Keratinocyte (primary cell): ENCODE measurements around the gene EYA3. TPM values are rescaled to one million over a fixed set of nuclear protein-coding genes. Genes with fewer than 3 reads are reported as not detected.

Experiments used
- DNase-seq: peaks from one replicate; pipeline ENCODE4 v3.0.0-alpha.2; 2011; ENCODE audit warnings: low read depth, missing footprints, low spot score
- FAIRE-seq: peaks from 2 replicates; lab custom pipeline; 2011; peaks lifted over from hg19 to GRCh38; lab: Jason Lieb, UNC
- H2AFZ ChIP-seq: 2 replicates; pipeline ENCODE4 v1.6.0; 2012; ENCODE audit warnings: low read length, control low read depth, inconsistent platforms; ENCODE audit not compliant: control insufficient read depth
- H3K27ac ChIP-seq: 2 replicates; pipeline ENCODE4 v1.5.1; 2011; ENCODE audit warnings: low read length; ENCODE audit not compliant: control insufficient read depth, insufficient read depth
- H3K27me3 ChIP-seq: 3 replicates; pipeline ENCODE4 v1.6.0; 2011; ENCODE audit warnings: low read length; ENCODE audit not compliant: control insufficient read depth, insufficient read depth; ENCODE audit errors: extremely low read depth
- H3K36me3 ChIP-seq, 2 experiments: 2 replicates in 1 of 2; 3 replicates in 1 of 2; pipeline ENCODE4 v1.5.1; 2011; ENCODE audit warnings: low read length in 2 of 2, mild to moderate bottlenecking in 1 of 2; ENCODE audit not compliant: control insufficient read depth in 2 of 2, insufficient read depth in 2 of 2; ENCODE audit errors: extremely low read depth in 1 of 2
- H3K4me1 ChIP-seq: 3 replicates; pipeline ENCODE4 v1.5.1; 2011; ENCODE audit warnings: low read length; ENCODE audit not compliant: control insufficient read depth, insufficient read depth; ENCODE audit errors: extremely low read depth
- H3K4me2 ChIP-seq: 3 replicates; pipeline ENCODE4 v1.6.0; 2011; ENCODE audit warnings: low read depth, low read length; ENCODE audit not compliant: control insufficient read depth, insufficient read depth; ENCODE audit errors: extremely low read depth
- H3K4me3 ChIP-seq, 3 experiments: fragments of 200-600 bp in 1 of 3; sonication (generic) in 1 of 3; 2 replicates in 2 of 3; 3 replicates in 1 of 3; pipeline ENCODE4 v1.5.1; 2011 to 2016; ENCODE audit warnings: low read length in 3 of 3, mild to moderate bottlenecking in 3 of 3, control low read depth in 2 of 3, inconsistent platforms in 1 of 3, low read depth in 1 of 3, mixed read lengths in 1 of 3, mixed run types in 1 of 3, moderate library complexity in 1 of 3; ENCODE audit not compliant: control insufficient read depth in 2 of 3, insufficient read depth in 2 of 3; ENCODE audit errors: extremely low read depth in 1 of 3
- H3K79me2 ChIP-seq: 2 replicates; pipeline ENCODE4 v1.6.0; 2012; ENCODE audit warnings: low read length; ENCODE audit not compliant: control insufficient read depth, insufficient read depth
- H3K9ac ChIP-seq: 3 replicates; pipeline ENCODE4 v1.6.0; 2011; ENCODE audit warnings: low read length; ENCODE audit not compliant: control insufficient read depth, insufficient read depth; ENCODE audit errors: extremely low read depth
- H3K9me1 ChIP-seq: 3 replicates; pipeline ENCODE4 v1.6.0; 2011; ENCODE audit warnings: low read length; ENCODE audit not compliant: control insufficient read depth, insufficient read depth; ENCODE audit errors: extremely low read depth
- H3K9me3 ChIP-seq: 2 replicates; pipeline ENCODE4 v1.5.1; 2012; ENCODE audit warnings: low read depth, low read length; ENCODE audit not compliant: control insufficient read depth
- H4K20me1 ChIP-seq: 3 replicates; pipeline ENCODE4 v1.6.0; 2011; ENCODE audit warnings: low read length; ENCODE audit not compliant: control insufficient read depth, insufficient read depth; ENCODE audit errors: extremely low read depth
- CTCF ChIP-seq, 3 experiments: IDR thresholded peaks in 1 of 3; conservative IDR thresholded peaks in 1 of 3; optimal IDR thresholded peaks in 1 of 3; 2 replicates in 2 of 3; 3 replicates in 1 of 3; pipeline versions ENCODE3 to v1.5.1; 2011; ENCODE audit warnings: low read length in 3 of 3, mild to moderate bottlenecking in 3 of 3, moderate library complexity in 2 of 3, control low read depth in 1 of 3, inconsistent platforms in 1 of 3; ENCODE audit not compliant: insufficient read depth in 2 of 3; ENCODE audit errors: extremely low read depth in 1 of 3
- EZH2 ChIP-seq: IDR thresholded peaks from one replicate; pipeline ENCODE4 v1.6.1; 2012; ENCODE audit warnings: inconsistent platforms, mild to moderate bottlenecking, low read length, moderate library complexity
- dilution Hi-C: fragments of 300-500 bp; cut with MboI; formaldehyde crosslinking; loops from one replicate; pipeline ENCODE4 v1.7.0; 2020; ENCODE audit warnings: low sequenced_read_pairs; ENCODE audit not compliant: extremely low pct_ligation_motif_present
- polyA plus RNA-seq, 5 experiments: library from polyadenylated mRNA; depleted of rRNA in 3 of 5; stranded (reverse) in 3 of 5; stranded (forward) in 1 of 5; unstranded in 1 of 5; fragments of >200 nt; gene quantifications; 1 replicate in 1 of 5; 2 replicates in 3 of 5; 3 replicates in 1 of 5; pipeline versions ENCODE4 v1.2.1 to v1.2.3, GENCODE V29; 2011 to 2012; ENCODE audit warnings: missing spikeins in 2 of 5, low read depth in 1 of 5, low replicate concordance in 1 of 5

EYA3 gene
- polyA plus RNA-seq, 1 donor (not counting 4 experiments of a cell fraction or from before 2014, with no cell fraction given) = 17.6 TPM

DNA sequence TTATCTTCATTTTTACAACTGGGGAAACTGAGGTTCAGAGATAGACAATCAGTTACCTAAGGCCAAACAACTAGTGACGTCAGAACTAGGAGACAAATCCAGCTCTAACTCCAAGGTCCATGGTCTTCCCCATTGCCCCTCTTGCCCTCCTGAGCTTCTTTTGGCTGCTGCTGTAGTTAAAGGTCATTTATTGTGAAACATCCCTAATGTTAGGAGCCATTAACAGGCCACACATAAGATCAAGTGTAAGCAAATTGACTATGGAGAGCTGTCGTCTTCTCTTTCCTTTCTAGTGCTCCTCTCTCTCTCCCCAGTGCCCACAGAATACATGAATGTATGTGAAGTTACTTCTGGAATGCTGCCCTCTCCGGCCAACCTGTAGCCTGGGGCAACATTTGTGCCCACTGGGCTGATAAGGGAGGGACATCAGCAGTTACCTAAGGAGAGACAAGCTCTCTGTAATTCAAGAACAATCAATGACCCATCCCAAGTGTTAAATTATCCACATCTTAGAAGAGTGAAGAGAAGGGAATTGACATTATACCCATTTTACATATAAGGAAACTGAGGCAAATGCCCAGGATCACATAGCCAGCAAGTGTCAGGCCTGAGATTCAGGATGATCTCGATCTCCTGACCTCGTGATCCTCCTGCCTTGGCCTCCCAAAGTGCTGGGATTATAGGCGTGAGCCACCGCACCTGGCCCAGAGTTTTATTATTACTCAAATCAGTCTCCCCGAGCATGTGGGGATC, 47.9 kb upstream of the EYA3 start:
- no peaks in the 10 kb centered on the region for H3K9me3 ChIP-seq
- H3K9me1 ChIP-seq = no peaks in the 10 kb centered on the region
- H3K4me2 ChIP-seq = peak overlapping the region; percentile 29
- H3K27ac ChIP-seq = peak overlapping the region; percentile 70
- H3K4me1 ChIP-seq = peaks cover 23% of the 10 kb centered on the region
- H3K27me3 ChIP-seq = no peaks in the 10 kb centered on the region
- peak; percentile 46 for FAIRE-seq
- H3K36me3 ChIP-seq = no peaks in the 10 kb centered on the region
- H3K9ac ChIP-seq = no peak overlapping the region
- TF ChIP-seq EZH2 = no peak
- no peak for TF ChIP-seq CTCF (optimal IDR thresholded peaks at IDR 0.05 in 1 of 3, IDR thresholded peaks at IDR 0.05 in 1 of 3, conservative IDR thresholded peaks at IDR 0.05 in 1 of 3; ENCODE audit: extremely low read depth in 1 of 3, insufficient read depth in 2 of 3, low read length in 3 of 3)
- no peaks in the 10 kb centered on the region for H3K79me2 ChIP-seq
- no peak for DNase-seq
- no peaks in the 10 kb centered on the region for H4K20me1 ChIP-seq
- no peak overlapping the region for H2AFZ ChIP-seq
- no peak overlapping the region for H3K4me3 ChIP-seq
- dilution Hi-C loops = no loop called here

DNA sequence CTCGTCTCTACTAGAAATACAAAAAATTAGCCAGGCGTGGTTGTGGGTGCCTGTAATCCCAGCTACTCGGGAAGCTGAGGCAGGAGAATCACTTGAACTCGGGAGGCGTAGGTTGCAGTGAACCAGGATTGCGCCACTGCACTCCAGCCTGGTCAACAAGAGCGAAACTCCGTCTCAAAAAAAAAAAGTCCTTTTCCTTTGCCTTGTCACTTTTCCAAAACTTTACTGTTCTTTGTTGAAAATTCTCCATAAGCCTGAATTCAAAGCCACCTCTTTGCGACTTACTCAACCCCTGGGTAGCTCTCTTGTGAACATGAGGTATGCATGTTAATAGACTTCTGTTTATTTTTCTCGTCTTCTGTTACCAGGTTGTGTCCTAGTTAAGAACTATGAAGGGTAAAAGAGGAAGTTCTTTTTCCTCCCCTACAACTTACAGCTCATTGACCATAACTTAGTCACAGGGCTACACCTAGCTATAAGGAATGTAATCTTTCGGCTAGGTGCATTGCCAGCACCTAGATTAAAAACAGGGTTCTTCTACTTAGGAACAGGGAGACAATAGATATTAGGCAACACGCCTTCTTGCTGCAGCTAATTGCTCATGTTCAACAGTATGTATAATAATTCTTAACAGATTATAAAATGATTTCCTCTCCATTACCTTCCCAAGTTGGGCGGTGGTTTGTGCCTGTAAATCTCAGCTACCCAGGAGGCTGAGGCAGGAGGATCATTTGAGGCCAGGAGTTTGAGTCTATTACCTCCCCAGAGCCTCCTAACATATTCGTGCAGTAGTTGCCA, 47.2 kb upstream of the EYA3 start:
- Histone ChIP-seq H3K27me3 (no peaks in the 10 kb centered on the region), H4K20me1 (no peaks in the 10 kb centered on the region), H2AFZ (no peak overlapping the region), H3K9me1 (no peaks in the 10 kb centered on the region), H3K79me2 (no peaks in the 10 kb centered on the region), H3K4me2 (peak overlapping the region; percentile 29), H3K9me3 (no peaks in the 10 kb centered on the region), H3K27ac (peak overlapping the region; percentile 70), H3K9ac (no peak overlapping the region), H3K4me3 (no peak overlapping the region), H3K36me3 (no peaks in the 10 kb centered on the region), H3K4me1 (peaks cover 23% of the 10 kb centered on the region)
- no peak for DNase-seq
- dilution Hi-C loops = no loop called here
- peak; percentile 67 for FAIRE-seq
- TF ChIP-seq EZH2 (no peak), CTCF (optimal IDR thresholded peaks at IDR 0.05 in 1 of 3, IDR thresholded peaks at IDR 0.05 in 1 of 3, conservative IDR thresholded peaks at IDR 0.05 in 1 of 3; ENCODE audit: extremely low read depth in 1 of 3, insufficient read depth in 2 of 3, low read length in 3 of 3) (no peak)
